ENCODE results near the gene SAT2.
"Not testable (repeated sequence)": the region's sequence is repeated elsewhere in the genome, so short reads cannot be mapped to it uniquely, and the experiment has no call there.

Gene SAT2

DNA sequence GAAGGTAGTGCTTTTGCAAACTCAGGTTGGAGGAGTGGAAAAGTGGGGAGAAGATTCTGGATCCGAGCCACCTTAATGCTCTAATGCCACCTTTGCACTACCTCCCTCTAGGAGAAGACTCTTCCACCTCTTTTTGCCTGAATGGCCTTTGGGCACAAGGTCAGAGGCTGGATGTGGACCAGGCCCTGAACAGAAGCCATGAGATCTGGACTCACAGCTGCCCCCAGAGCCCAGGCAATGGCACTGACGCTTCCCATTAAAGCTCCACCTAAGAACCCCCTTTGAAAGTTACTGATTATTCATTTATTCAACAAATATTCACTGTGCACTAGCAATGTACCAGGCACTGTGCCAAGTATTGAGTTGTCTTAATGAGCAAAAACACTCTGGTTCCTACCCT, 5.5 kb upstream of the SAT2 start:
- ATAC-seq, result no peak
- DNase-seq, result no peak

DNA sequence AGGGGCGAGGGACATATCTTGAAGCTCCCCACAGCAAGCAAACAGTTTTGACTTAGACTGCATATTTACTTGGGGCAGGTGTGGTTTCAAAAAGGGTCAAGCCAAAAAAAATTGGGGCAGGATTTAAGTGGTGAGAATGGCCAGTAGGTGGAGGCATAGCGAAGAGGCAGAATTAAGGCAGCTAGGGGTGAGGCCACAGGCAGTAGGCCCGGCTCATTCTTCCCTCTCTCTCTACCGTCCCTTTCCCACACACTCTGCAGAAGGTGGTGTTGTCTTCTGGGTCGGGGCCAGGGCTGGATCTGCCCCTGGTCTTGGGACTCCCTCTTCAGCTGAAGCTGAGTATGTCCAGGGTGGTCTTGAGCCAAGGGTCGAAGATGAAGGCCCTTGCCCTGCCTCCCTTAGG, 4.9 kb upstream of the SAT2 start:
- peak; percentile 43 for ATAC-seq
- DNase-seq, result peak; percentile 31

DNA sequence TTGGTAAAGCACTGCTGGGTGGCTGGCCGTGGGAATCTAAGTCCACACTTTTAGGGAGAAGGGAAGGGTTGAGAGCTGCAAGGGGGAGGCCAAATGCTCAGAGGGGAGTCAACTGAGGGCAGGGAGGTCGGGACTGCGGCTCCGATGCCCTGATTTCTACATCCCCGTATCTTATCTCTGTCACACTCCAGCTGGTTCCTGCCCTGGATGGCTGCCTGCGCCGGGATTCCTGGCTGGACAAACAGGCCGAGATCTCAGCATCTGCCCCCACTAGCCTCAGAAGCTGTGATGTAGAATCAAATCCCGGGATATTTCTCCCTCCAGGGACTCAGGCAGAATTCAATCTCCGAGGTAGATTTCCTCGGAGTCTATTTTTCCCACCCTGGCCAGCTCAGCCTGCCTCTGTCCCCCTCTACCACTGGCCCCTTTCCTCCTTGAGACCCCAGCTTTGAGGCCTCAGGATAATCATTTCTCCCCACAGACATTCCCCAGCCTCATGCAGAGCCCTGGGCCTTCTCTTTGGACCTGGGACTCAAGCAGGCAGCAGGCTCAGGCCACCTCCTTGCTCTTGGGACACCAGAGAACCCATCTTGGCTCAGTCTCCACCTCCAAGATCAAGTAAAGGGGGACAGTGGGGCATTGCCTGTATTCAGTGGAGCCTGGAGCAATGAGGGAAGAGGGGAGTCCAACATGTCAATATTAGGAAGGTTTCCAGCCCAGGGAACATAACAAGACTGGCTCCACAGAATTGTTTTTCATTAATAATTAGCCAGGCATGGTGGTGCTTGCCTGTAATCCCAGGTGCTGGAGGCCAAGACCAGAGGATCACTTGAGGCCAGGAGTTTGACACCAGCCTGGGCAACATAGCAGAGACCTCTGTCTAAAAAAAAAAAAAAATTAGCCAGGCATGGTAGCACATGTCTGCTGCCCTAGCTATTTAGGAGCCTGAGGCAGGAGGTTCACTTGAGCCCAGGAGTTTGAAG, 4.1 kb upstream of the SAT2 start:
- no peak for ATAC-seq
- no peak for DNase-seq

DNA sequence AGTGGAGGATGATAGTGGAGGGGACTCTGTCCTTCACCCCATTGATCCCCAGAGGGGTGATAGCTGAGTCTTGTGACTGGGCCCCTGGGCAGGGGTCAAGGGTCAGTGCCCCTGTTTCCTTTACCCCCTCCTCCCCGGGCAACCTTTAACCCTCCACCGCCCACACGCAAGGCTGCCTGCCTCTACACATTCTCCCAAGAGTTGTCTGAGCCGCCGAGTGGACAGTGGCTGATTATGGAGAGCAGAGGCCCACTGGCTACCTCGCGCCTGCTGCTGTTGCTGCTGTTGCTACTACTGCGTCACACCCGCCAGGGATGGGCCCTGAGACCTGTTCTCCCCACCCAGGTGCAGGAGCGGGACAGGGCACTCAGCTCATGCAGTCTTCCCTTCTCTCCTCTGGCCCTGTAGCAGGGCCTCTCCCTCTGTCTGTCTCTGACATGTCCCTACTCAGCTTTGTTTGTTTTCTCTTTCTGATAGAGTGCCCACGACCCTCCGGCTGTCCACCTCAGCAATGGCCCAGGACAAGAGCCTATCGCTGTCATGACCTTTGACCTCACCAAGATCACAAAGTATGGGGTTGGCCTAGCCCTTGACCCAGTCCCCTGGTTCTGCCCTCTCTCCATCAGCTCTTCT, 2.4 kb upstream of the SAT2 start, which contains the start of gene SHBG:
Gene SHBG (plus strand): TSS at position 197 of the 633 bp plus-strand sequence. CDS start 38 bp downstream, at position 235.
- ATAC-seq (no peak), DNase-seq (no peak)

DNA sequence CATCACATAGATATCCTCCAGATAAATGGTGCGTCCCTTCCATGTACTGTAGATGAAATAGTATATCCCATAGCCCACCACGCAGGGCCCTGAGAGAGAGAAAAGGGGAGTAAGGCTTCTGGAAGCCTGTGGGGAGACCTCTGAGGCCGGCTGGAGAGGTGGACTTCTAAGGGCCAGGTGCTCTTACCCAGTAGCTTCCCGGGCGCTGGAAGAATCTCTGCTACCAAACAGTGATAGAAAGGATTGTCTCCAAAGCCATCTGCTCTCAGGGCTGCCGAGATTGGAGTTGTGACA, 718 bp downstream of the SAT2 start:
- no peak for ATAC-seq
- DNase-seq, result no peak

DNA sequence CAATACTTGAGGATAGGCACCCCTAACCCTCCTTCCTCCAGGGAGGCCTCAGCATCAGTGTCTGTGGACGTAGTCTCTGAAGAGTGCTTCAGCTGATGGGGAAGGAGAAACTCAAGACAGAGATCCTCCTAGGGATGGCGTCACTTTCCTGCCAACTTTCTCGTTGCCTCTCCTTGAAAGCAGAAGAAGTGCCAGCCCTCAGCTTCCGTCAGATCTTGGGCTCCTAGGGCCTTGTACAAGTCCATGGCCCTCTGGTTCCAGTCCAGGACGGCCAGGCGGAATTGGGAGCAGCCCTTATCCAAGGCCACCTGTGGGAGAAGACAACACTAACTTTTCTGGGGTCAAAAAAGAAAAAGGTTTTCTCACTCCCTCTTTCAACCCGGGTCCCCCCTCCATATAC, 1.3 kb downstream of the SAT2 start:
- no peak for ATAC-seq
- DNase-seq, result no peak

DNA sequence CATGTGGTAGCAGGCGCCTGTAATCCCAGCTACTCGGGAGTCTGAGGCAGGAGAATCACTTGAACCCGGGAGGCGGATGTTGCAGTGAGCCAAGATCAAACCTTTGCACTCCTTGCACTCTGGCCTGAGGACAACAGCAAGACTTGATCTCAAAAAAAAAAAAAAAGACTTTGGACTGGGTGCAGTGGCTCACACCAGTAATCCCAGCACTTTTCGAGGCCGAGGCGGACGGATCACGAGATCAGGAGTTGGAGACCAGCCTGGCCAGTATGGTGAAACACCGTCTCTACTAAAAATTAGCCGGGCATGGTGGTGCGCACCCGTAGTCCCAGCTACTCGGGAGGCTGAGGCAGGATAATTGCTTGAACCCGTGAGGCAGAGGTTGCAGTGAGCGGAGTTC, 1.9 kb downstream of the SAT2 start:
- not testable (repeated sequence) for ATAC-seq, DNase-seq

DNA sequence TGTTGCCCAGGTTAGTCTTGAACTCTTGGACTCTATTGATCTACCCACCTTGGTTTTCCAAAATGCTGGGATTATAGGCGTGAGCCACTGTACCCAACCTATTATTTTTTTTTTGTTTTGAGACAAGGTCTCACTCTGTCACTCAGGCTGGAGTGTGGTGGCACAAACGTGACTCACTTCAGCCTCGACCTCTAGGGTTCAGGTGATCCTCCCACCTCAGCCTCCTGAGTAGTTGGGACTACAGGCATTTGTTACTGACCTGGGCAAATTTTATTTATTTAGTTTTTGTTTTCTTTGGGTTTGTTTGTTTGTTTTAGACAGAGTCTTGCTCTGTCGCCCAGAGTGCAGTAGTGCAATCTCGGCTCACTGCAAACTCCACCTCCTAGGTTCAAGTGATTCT, 4.0 kb downstream of the SAT2 start:
- ATAC-seq, result no peak
- DNase-seq, result no peak

DNA sequence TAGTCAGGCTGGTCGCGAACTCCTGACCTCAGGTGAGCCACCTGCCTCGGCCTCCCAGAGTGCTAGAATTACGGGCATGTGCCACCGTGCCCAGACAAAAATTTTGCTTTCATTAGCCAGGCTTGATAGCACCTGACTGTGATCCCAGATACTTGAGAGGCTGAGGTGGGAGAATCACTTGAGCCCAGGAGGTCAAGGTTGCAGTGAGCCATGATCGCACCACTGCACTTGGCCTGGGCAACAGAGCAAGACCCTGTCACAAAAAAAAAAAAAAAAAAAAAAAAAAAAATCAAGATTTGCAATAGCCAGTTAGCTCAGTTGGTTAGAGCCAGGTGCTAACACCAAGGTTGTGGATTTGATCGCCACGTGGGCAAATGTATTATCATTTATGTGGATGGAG, 6.8 kb downstream of the SAT2 start:
- ATAC-seq (no peak), DNase-seq (no peak)

DNA sequence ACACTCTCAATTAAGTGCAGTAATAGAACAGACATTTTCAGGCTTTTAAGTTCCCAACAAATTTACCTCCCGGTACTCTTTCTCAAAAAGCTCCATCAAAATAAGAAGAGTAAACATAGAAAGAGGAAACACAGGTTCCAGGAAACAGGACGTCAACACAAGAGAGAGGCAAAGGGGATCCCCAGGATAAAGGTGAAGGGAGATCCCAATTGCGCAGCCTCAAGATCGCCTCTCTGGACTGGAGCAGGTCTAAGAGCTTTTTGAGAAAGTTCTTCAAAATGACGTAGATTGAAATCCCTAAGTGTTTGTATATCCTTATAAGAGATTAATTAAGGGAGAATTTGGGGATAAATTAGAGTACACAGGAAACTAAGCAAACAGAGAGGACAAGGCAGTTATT, 9.0 kb downstream of the SAT2 start:
- ATAC-seq (no peak), DNase-seq (no peak)

DNA sequence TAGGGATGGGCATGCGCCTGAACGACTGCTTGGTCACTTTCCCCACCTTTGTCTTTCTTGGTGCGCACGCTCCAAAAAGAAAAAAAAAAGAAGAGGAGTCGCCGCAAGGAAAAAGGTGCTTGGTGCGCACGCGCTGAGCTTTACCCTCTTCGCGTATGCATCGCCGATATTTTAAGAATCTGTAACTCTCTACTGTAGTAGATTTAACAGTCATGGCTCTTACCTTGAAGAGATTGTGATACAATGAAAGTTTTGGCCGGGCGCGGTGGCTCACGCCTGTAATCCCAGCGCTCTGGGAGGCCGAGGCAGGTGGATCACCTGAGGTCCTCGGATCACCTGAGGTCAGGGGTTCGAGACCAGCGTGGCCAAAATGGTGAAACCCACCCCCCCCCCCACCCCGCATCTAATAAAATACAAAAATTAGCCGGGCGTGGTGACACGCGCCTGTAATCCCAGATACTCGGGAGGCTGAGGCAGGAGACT, 12.3 kb downstream of the SAT2 start:
- ATAC-seq (no peak), DNase-seq (no peak)

DNA sequence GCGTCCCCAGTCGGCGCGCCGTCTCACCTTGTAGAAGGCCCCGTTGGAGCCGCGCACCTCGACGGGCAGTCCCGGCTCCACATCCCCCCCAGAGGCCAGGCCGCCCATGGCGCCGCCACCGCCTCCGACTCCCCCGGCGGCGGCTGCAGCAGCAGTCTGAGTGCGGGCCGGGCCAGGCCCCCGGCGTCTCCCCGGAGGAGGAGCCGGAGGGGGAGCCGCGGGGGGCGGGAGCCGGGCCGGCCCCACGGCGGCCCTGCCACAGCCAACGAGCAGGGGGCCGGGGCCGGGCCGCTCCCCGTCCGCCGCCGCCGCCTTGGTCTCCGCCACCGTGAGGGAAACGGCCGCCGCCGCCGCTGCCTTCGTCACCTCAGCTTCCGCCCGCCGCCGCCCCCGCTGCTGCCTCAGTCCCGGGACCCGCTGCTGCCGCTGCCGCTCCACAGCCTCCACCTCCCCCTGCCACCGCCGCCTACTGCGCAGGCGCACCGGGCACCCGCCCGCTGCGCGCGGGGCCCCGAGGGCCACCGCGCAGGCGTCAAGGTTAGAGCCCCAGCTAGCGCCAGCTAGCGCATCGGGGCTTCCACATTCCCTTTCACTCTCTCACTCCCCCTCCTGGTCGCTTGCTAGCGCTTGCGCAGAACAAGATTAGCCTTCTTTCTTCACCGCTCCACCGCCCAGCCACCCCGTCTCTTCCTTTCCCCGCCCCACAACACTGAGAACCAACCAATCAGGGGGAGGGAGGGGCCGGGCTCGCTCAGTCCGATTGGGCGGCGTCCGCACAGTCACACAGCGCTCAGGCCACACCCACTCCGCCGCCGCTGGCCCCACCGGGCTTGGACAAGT, 13.0 kb downstream of the SAT2 start, which contains the start of gene FXR2:
Gene FXR2 (minus strand): TSS at position 473 of the 840 bp plus-strand sequence. CDS start 365 bp downstream, at position 108.
- peak; percentile 95 for ATAC-seq

DNA sequence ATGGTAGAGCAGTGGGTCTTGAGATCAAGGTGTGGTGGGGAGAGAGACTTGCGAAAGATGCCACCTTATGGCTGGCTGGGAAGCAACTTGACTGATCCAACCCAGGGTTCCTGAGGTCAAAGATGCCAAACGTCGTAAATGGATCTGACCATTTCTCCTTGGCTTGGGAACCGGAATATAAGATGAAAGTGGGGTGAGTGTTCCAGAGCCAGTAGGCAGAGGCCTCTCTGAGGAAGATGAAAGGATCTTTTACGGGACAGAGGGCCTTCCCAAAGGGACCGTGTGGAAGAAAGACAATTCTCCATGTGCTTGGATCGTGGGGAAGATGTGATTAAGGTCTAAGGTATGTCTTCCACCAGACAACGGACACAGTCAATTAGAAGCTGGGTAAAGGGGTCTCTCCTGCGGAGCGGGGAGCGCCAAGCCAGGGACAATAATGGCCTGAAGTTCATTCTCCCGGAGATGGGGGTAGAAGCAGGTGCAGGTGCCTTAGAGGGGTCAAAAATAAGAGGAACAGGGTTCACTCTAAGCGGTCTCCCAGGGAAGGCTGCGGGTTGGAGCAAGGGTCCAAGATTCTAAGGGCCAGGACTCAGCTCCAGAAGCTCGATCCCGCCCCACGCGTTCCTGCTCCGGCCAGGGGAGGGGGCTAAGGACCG, 13.7 kb downstream of the SAT2 start:
- no peak for ATAC-seq
- DNase-seq, result no peak

More for the DNA sequence above, 13.0 kb downstream of the SAT2 start, which contains the start of gene FXR2:
- DNase-seq, result peak; percentile 100

DNA sequence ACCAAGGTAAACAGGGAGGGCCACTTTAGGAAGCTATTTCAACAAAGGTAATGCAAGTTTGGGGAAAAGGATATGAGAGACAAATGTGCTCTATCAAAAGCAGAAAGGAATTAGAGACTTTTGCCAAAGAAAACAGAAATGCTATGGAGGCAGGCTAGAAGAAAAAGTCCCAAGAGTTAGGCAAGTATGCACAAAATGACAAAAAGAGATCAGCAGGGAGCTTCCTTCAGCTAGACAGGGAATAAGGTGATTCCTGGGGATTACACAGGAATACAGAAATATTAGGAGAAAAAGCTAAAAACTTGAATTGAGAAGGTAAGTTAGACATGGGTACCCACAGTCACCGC, 15.4 kb downstream of the SAT2 start:
- ATAC-seq, result no peak
- DNase-seq, result no peak

DNA sequence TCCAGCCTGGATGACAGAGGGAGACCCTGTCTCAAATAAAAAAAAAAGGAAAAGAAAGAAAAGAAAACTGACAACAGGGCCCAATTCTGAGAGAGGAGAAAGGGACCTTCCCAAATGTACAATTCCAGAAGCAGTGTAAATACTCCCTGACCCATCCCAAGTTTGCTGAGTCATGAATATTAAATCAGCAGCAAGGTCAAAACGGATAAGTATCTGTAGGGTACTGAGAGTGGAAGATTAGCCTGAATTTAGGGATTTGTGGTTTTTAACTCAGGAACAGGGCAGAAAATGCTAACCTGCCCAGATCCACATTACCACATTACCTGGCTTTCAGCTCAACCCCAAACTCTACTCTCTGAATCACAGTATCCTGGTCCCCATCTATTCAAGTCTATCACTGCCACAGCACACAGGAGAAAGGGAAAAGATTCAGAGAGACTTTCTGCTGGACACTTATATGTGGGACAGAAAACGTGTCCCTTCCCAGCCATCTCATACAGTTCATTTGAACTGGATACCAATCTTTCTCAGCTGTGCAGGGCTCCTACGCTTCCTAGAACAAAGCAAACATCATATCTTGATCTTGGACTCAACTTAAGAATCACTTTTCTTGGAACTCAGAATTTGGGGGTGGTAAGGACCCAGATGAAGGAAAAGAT, 15.9 kb downstream of the SAT2 start:
- ATAC-seq, result no peak
- DNase-seq, result no peak

DNA sequence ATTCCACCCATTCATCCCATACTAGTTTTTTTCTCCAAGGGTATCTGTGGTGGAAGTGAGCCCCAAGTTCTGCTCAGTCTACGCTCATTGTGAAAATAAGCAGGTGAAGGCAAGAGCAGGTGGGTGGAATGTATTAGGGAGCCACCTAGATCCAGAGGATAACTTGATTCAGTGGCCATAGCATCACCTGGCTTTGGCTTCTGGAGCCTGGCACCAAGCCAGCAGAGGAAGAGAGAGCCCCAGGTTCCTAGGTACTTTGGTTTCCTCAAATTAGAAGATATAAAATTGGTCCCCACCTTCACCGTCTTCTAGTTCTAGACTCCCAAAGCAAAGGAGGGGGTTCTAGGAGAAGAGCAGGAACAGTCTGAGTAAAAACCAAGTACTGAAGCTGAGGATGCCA, 17.0 kb downstream of the SAT2 start:
- DNase-seq, result no peak

DNA sequence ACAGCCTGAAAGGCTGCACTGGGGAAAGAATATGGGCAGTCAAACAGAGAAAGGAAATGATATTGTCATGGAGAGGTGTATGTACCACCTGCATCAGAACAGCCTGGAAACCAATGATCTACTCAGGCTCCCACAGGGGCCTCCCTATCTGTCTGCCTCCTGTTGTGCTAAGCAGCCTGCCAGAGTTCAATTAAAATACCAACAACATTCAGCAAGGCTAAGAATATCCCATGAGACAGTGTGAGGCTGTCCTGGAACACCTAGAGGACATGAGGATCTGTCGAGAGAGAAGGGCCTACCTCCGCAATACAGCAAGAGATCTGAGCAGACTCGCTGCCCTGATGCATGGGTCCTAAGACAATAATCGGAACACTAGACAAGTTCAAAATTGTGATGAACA, 21.3 kb downstream of the SAT2 start:
- no peak for DNase-seq
- no peak for ATAC-seq

More for the DNA sequence above, 17.0 kb downstream of the SAT2 start:
- no peak for ATAC-seq

DNA sequence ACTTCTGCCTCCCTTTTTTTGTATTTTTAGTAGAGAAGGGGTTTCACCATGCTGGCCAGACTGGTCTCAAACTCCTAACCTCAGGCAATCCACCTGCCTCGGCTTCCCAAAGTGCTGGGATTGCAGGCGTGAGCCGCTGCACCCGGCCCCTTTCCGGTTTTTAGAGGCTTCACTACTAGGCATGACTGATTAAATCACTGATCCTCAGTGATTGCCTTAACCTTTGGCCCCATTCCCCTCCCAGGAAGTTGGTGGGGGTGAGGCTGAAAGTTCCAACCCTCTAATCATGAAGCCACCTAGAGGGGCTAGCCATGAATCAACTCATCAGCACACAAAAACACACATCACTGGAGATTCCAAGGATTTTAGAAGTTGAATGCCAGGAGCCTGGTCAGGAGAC, 30.1 kb downstream of the SAT2 start:
- ATAC-seq, DNase-seq: not testable (repeated sequence)

DNA sequence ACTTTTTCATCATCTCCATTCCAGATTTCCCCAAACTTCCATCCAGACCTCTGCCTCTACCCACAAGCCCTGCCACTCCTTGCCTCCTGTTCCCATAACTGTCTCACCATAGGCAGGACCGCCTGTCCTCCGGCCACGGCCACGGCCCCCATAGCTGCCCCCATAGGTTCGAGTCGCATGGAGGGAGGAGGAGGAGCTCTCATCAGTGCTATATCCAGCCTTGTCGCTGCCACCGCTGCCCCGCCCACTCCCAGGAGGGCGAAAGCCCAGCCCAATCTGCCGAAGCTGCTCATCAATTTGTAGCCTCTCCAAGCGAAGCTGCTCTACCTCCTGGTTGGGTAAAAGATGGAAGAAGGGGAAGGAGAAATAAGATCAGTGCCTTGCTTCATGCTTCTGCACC, 34.3 kb downstream of the SAT2 start:
- ATAC-seq (no peak), DNase-seq (no peak)

DNA sequence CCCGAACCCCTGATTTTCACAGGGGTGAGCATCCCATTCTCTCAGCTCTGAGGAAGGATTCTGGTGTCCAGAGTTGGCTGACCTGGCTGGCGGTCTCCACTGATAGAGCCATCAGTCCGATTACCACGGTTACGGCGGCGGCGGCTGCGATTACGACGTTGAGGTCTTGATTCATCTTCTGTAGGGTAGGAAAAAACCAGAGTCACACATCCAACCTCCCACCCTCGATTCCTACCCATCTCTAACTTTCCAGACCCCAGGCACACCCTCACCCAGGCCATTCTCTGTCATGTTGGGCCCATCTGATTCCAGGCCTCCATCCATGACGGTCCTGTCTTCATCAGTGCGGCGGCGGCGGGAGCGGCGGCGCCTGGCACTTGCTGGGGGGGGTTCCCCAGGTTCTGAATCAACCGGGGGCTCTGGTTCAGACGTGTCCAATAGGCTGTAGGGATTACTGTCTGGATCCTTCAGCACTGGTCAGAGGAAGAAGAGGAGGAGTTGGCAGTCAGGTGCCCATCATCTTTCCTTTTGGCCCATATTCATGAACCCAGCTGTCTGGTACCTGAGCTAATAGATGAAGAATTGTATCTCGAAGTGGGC, 35.1 kb downstream of the SAT2 start:
- DNase-seq, result no peak
- ATAC-seq, result no peak

DNA sequence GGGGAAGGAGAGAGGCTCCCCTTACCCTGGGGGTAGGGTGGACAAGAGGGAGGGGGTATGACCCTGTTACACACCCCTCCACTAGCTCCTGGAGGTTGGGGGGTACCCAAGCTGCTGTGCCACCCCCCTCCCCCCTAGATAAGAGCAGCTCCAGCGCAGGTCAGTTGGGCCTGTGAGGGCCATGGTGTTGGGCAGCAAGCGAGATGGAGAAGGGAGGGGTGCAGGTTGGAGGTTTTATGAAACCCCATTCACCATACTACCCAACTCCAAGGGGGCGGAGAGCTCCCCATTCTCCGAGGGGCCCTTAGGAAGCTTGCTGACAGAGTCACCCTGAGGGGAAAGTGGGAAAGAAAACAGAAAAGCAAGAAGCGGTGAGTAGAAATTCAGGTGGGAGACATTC, 36.0 kb downstream of the SAT2 start:
- no peak for DNase-seq

More for the DNA sequence above, 36.0 kb downstream of the SAT2 start:
- ATAC-seq, result no peak
